ENCODE measurements around the gene MPL. TPM values are rescaled to one million over a fixed set of nuclear protein-coding genes. Genes with fewer than 3 reads are reported as not detected.

The MPL gene
- total RNA-seq, 1 experiment from 2014 or later = not detected

Other genes with a start within 250 kb of the MPL start
- 95.8 and 97.2 TPM in 2 replicates for gene EBNA1BP2, start 165.5 kb upstream of the MPL start, total RNA-seq (2014; rRNA removed; shearing (Covaris generic))
- gene CFAP57, start 165.5 kb upstream of the MPL start, total RNA-seq (2014; rRNA removed; shearing (Covaris generic)) = 0.04 TPM in 1 of 2 replicates, not detected in the other
- not detected in 2 replicates for gene TMEM125, start 67.8 kb upstream of the MPL start, total RNA-seq (2014; rRNA removed; shearing (Covaris generic))
- not detected in 2 replicates for gene C1orf210, start 52.2 kb upstream of the MPL start, total RNA-seq (2014; rRNA removed; shearing (Covaris generic))
- gene TIE1, start 36.8 kb upstream of the MPL start, total RNA-seq (2014; rRNA removed; shearing (Covaris generic)) = 0.61 and 1.5 TPM in 2 replicates
- gene CDC20, start 21.2 kb downstream of the MPL start, total RNA-seq (2014; rRNA removed; shearing (Covaris generic)) = 181 and 185 TPM in 2 replicates
- 43.5 and 46.3 TPM in 2 replicates for gene ELOVL1, start 30.2 kb downstream of the MPL start, total RNA-seq (2014; rRNA removed; shearing (Covaris generic))
- gene MED8, start 52.0 kb downstream of the MPL start, total RNA-seq (2014; rRNA removed; shearing (Covaris generic)) = 33.9 and 39.3 TPM in 2 replicates
- gene SZT2, start 52.1 kb downstream of the MPL start, total RNA-seq (2014; rRNA removed; shearing (Covaris generic)) = 15.5 and 19.5 TPM in 2 replicates
- 0.23 TPM in 1 of 2 replicates, not detected in the other for gene HYI, start 116.1 kb downstream of the MPL start, total RNA-seq (2014; rRNA removed; shearing (Covaris generic))
- gene PTPRF, start 193.1 kb downstream of the MPL start, total RNA-seq (2014; rRNA removed; shearing (Covaris generic)) = 32.6 and 34.1 TPM in 2 replicates

Measured in SJCRH30 (cell line).